Measurements from ENCODE around the gene ZCCHC3. TPM values are rescaled to one million over a fixed set of nuclear protein-coding genes. Genes with fewer than 3 reads are reported as not detected.

Gene ZCCHC3
- polyA plus RNA-seq, 3 donors, result 4.5 to 9.2 (median 5.6) TPM

GRCh38 chr20:276620-277495 lies 20.5 kb upstream of the ZCCHC3 start:
- no peaks in the 10 kb centered on the region for H3K4me1 Mint-ChIP-seq
- no peak for TF ChIP-seq CTCF (IDR thresholded peaks at IDR 0.05)
- Histone ChIP-seq H3K9me3 (replicated peaks in 1 of 2; ENCODE audit: control insufficient read depth in 1 of 2, insufficient read depth in 1 of 2, low read length in 2 of 2) (no peaks in the 10 kb centered on the region), H3K27ac (ENCODE audit: low read depth in 1 of 2, low read length in 2 of 2) (no peak overlapping the region), H3K4me2 (replicated peaks; ENCODE audit: extremely low read depth, low read length, poor library complexity, severe bottlenecking) (no peak overlapping the region), H3K27me3 (ENCODE audit: control insufficient read depth in 2 of 2, insufficient read depth in 2 of 2, low read length in 2 of 2) (no peaks in the 10 kb centered on the region), H2AFZ (ENCODE audit: insufficient read depth, low read depth, low read length, poor library complexity, severe bottlenecking) (no peak overlapping the region), H3K9ac (ENCODE audit: insufficient read depth, low read length, poor library complexity, severe bottlenecking) (no peak overlapping the region), H3K4me1 (ENCODE audit: control insufficient read depth in 1 of 2, insufficient read depth in 2 of 2, low read length in 2 of 2) (peaks cover 0 to 6% of the 10 kb centered on the region in 2 donors), H3K79me2 (ENCODE audit: insufficient read depth, low read length) (no peaks in the 10 kb centered on the region), H3K36me3 (replicated peaks in 1 of 2; ENCODE audit: control insufficient read depth in 1 of 2, insufficient read depth in 2 of 2, low read length in 2 of 2) (peaks cover 10 to 12% of the 10 kb centered on the region in 2 donors), H4K20me1 (ENCODE audit: insufficient read depth, low read length) (no peaks in the 10 kb centered on the region), H3K4me3 (replicated peaks in 1 of 3; ENCODE audit: low read depth in 2 of 3, low read length in 3 of 3) (no peak overlapping the region)
- H3K36me3 Mint-ChIP-seq, result peaks cover 19 to 33% of the 10 kb centered on the region in 2 donors
- H3K4me3 Mint-ChIP-seq, result no peak overlapping the region
- no peak for DNase-seq
- intact Hi-C loops (cut with micrococcal nuclease), result no loop called here
- H3K27me3 Mint-ChIP-seq (ENCODE audit: low read depth in 3 of 3), result no peaks in the 10 kb centered on the region
- WGBS (ENCODE audit: insufficient coverage), result 92% methylated on average over 5 of the region's 12 CpGs
- no peak overlapping the region for H3K27ac Mint-ChIP-seq
- peaks cover 0 to 3% (median 2%) of the 10 kb centered on the region in 7 donors for H3K9me3 Mint-ChIP-seq

- no peak overlapping the region for H3K27ac ChIP-seq (ENCODE audit: low read depth in 1 of 2, low read length in 2 of 2)
- intact Hi-C loops (cut with micrococcal nuclease), result no loop called here
- no peaks in the 10 kb centered on the region for H4K20me1 ChIP-seq (ENCODE audit: insufficient read depth, low read length)
- peaks cover 10 to 12% of the 10 kb centered on the region in 2 donors for H3K36me3 ChIP-seq (replicated peaks in 1 of 2; ENCODE audit: control insufficient read depth in 1 of 2, insufficient read depth in 2 of 2, low read length in 2 of 2)
- no peak overlapping the region for H3K4me3 Mint-ChIP-seq
- H3K27me3 Mint-ChIP-seq (ENCODE audit: low read depth in 3 of 3), result no peaks in the 10 kb centered on the region
- WGBS (ENCODE audit: insufficient coverage), result 40% methylated on average over 1 of the region's 3 CpGs
- H2AFZ ChIP-seq (ENCODE audit: insufficient read depth, low read depth, low read length, poor library complexity, severe bottlenecking), result no peak overlapping the region
- no peak overlapping the region for H3K4me3 ChIP-seq (replicated peaks in 1 of 3; ENCODE audit: low read depth in 2 of 3, low read length in 3 of 3)
- no peaks in the 10 kb centered on the region for H3K4me1 Mint-ChIP-seq
- peaks cover 0 to 6% of the 10 kb centered on the region in 2 donors for H3K4me1 ChIP-seq (ENCODE audit: control insufficient read depth in 1 of 2, insufficient read depth in 2 of 2, low read length in 2 of 2)
- no peak overlapping the region for H3K4me2 ChIP-seq (replicated peaks; ENCODE audit: extremely low read depth, low read length, poor library complexity, severe bottlenecking)
- H3K27me3 ChIP-seq (ENCODE audit: control insufficient read depth in 2 of 2, insufficient read depth in 2 of 2, low read length in 2 of 2), result no peaks in the 10 kb centered on the region
- no peaks in the 10 kb centered on the region for H3K79me2 ChIP-seq (ENCODE audit: insufficient read depth, low read length)
- no peak overlapping the region for H3K9ac ChIP-seq (ENCODE audit: insufficient read depth, low read length, poor library complexity, severe bottlenecking)
- no peak for DNase-seq
- H3K36me3 Mint-ChIP-seq, result peaks cover 19 to 33% of the 10 kb centered on the region in 2 donors
- peaks cover 0 to 3% (median 2%) of the 10 kb centered on the region in 7 donors for H3K9me3 Mint-ChIP-seq
- no peaks in the 10 kb centered on the region for H3K9me3 ChIP-seq (replicated peaks in 1 of 2; ENCODE audit: control insufficient read depth in 1 of 2, insufficient read depth in 1 of 2, low read length in 2 of 2)
- H3K27ac Mint-ChIP-seq, result no peak overlapping the region
- no peak for TF ChIP-seq CTCF (IDR thresholded peaks at IDR 0.05)
Measured at GRCh38 chr20:277496-277781, 19.9 kb upstream of the ZCCHC3 start.
